IPS-20b (cell line): ENCODE measurements around the gene MS4A10.

Source experiments
- H3K27ac ChIP-seq: one replicate; pipeline ENCODE4 v1.5.1; 2013; ENCODE audit warnings: low read length
- H3K27me3 ChIP-seq: 2 replicates; pipeline ENCODE4 v1.6.1; 2013; ENCODE audit warnings: mild to moderate bottlenecking, low read length, inconsistent platforms; ENCODE audit not compliant: insufficient read depth
- H3K36me3 ChIP-seq: 2 replicates; pipeline ENCODE4 v1.6.1; 2013; ENCODE audit warnings: low read depth, mild to moderate bottlenecking, inconsistent platforms, low read length, moderate library complexity; ENCODE audit not compliant: insufficient read depth
- H3K4me1 ChIP-seq: 2 replicates; pipeline ENCODE4 v1.6.1; 2013; ENCODE audit warnings: mild to moderate bottlenecking, control low read depth, inconsistent platforms, low read length, moderate library complexity; ENCODE audit not compliant: insufficient read depth
- H3K4me3 ChIP-seq: 2 replicates; pipeline ENCODE4 v1.5.1; 2013; ENCODE audit warnings: mild to moderate bottlenecking, low read length, inconsistent platforms
- H3K9ac ChIP-seq: 2 replicates; pipeline ENCODE4 v1.6.1; 2013; ENCODE audit warnings: low read depth, mild to moderate bottlenecking, inconsistent platforms, low read length, moderate library complexity
- H3K9me3 ChIP-seq: 2 replicates; pipeline ENCODE4 v1.6.1; 2013; ENCODE audit warnings: mild to moderate bottlenecking, low read depth, low read length, inconsistent platforms; ENCODE audit not compliant: insufficient read depth

MS4A10 gene

GRCh38 chr11:60845338-60845737 lies 60.2 kb downstream of the MS4A10 start:
- Histone ChIP-seq H3K36me3 (peaks cover 46% of the 10 kb centered on the region), H3K4me1 (peaks cover 14% of the 10 kb centered on the region), H3K9me3 (no peaks in the 10 kb centered on the region), H3K27me3 (no peaks in the 10 kb centered on the region), H3K27ac (no peak overlapping the region), H3K9ac (0 out of 2 replicates have a peak overlapping the region, but pooled peaks have one; percentile 8), H3K4me3 (peak overlapping the region; percentile 97; the same call in 1 of the 2 replicates)

- peaks cover 11% of the 10 kb centered on the region; the same call in 1 of the 2 replicates for H3K27me3 ChIP-seq
- peaks cover 62% of the 10 kb centered on the region for H3K36me3 ChIP-seq
- H3K4me1 ChIP-seq = peaks cover 14% of the 10 kb centered on the region
- no peak overlapping the region for H3K9ac ChIP-seq
- no peaks in the 10 kb centered on the region for H3K9me3 ChIP-seq
- H3K4me3 ChIP-seq = no peak overlapping the region
- H3K27ac ChIP-seq = no peak overlapping the region
These were observed 62.1 kb downstream of the MS4A10 start for GRCh38 chr11:60847281-60847680.

- peaks cover 14% of the 10 kb centered on the region for H3K4me1 ChIP-seq
- H3K27me3 ChIP-seq = peaks cover 15% of the 10 kb centered on the region
- no peak overlapping the region for H3K27ac ChIP-seq
- peaks cover 62% of the 10 kb centered on the region for H3K36me3 ChIP-seq
- H3K9ac ChIP-seq = no peak overlapping the region
- H3K9me3 ChIP-seq = no peaks in the 10 kb centered on the region
- no peak overlapping the region for H3K4me3 ChIP-seq
These were observed 62.8 kb downstream of the MS4A10 start for GRCh38 chr11:60847896-60848295.

- peaks cover 8% of the 10 kb centered on the region for H3K4me1 ChIP-seq
- H3K4me3 ChIP-seq = no peak overlapping the region
- no peaks in the 10 kb centered on the region for H3K9me3 ChIP-seq
- peaks cover 62% of the 10 kb centered on the region for H3K36me3 ChIP-seq
- peaks cover 23% of the 10 kb centered on the region for H3K27me3 ChIP-seq
- no peak overlapping the region for H3K9ac ChIP-seq
- H3K27ac ChIP-seq = no peak overlapping the region
These were observed 63.6 kb downstream of the MS4A10 start for GRCh38 chr11:60848714-60849151.

GRCh38 chr11:60849641-60850520 lies 64.7 kb downstream of the MS4A10 start:
- Histone ChIP-seq H3K36me3 (peaks cover 56% of the 10 kb centered on the region), H3K27ac (no peak overlapping the region), H3K9ac (no peak overlapping the region), H3K4me1 (peaks cover 6% of the 10 kb centered on the region), H3K4me3 (no peak overlapping the region), H3K9me3 (no peaks in the 10 kb centered on the region), H3K27me3 (peaks cover 35% of the 10 kb centered on the region)
